ENCODE data around the gene NAV2.

NAV2 gene

GRCh38 chr11:20163783-20164481 lies 451.3 kb downstream of the NAV2 start:
- DNase-seq = no peak
